GM23248 (cell line): ENCODE data around the gene CLRN1.

Source experiments
- EZH2 ChIP-seq: fragments of 200-600 bp; sonication (generic); IDR thresholded peaks from 2 replicates; pipeline ENCODE4 v1.6.1; 2018; ENCODE audit warnings: antibody characterized with exemption, mild to moderate bottlenecking; ENCODE audit not compliant: insufficient read depth, poor library complexity, severe bottlenecking
- EZH2phosphoT487 ChIP-seq: fragments of 200-600 bp; sonication (generic); IDR thresholded peaks from 2 replicates; pipeline ENCODE4 v1.6.1; 2018; ENCODE audit warnings: antibody characterized with exemption, moderate library complexity, mild to moderate bottlenecking, low read depth; ENCODE audit not compliant: insufficient read depth

DNA sequence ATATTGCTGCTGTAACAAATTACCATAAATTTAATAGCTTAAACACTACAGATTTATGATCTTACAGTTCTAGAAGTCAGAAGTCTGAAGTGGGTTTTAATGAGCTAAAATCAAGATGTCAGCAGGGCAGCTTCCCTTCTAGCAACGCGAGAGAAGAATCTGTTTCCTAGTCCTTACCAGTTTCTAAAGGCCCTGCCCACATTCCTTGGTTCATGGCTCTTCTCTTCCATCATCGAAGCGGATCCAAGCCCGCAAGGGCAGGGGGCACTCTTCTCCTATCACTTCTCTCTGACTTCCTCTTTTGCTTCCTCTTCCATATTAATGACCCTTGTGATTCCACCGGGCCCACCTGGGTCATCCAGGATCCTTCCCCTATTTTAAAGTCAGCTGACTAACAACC lies 83.4 kb downstream of the CLRN1 start:
- no peak for TF ChIP-seq EZH2
- no peak for TF ChIP-seq EZH2phosphoT487
